ENCODE results near the gene HOXC10.
A peak's percentile ranks its signal among the peaks of the same experiment; 100 is the strongest.

The HOXC10 gene

DNA sequence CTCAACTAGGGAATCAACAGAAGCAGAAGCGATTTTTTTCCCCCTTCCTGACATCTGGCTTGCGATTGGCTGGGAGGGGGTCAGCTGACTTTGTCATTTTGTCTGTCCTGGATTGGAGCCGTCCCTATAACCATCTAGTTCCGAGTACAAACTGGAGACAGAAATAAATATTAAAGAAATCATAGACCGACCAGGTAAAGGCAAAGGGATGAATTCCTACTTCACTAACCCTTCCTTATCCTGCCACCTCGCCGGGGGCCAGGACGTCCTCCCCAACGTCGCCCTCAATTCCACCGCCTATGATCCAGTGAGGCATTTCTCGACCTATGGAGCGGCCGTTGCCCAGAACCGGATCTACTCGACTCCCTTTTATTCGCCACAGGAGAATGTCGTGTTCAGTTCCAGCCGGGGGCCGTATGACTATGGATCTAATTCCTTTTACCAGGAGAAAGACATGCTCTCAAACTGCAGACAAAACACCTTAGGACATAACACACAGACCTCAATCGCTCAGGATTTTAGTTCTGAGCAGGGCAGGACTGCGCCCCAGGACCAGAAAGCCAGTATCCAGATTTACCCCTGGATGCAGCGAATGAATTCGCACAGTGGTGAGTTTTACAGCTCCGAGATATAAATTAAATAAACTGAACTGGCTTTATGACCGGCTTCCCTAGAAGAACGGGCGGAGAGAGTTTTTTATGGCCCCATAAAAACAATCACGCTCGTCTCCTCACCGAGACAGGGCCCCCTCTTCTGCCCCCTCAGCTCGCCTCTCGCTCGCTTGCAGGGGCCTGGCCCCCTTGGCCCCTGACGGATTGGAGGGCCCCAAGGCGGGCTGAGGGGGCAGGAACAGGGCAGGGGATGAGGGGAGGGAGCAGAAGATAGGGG, 43.6 kb downstream of the HOXC10 start, which contains the start of gene HOXC6:
Gene HOXC6, plus strand, starts transcription at position 127 of the 888 bp plus-strand sequence. Its CDS starts 82 bp downstream, at position 209.
- DNase-seq (ENCODE audit: low read depth in 2 of 2, low spot score in 1 of 2) = no peak

DNA sequence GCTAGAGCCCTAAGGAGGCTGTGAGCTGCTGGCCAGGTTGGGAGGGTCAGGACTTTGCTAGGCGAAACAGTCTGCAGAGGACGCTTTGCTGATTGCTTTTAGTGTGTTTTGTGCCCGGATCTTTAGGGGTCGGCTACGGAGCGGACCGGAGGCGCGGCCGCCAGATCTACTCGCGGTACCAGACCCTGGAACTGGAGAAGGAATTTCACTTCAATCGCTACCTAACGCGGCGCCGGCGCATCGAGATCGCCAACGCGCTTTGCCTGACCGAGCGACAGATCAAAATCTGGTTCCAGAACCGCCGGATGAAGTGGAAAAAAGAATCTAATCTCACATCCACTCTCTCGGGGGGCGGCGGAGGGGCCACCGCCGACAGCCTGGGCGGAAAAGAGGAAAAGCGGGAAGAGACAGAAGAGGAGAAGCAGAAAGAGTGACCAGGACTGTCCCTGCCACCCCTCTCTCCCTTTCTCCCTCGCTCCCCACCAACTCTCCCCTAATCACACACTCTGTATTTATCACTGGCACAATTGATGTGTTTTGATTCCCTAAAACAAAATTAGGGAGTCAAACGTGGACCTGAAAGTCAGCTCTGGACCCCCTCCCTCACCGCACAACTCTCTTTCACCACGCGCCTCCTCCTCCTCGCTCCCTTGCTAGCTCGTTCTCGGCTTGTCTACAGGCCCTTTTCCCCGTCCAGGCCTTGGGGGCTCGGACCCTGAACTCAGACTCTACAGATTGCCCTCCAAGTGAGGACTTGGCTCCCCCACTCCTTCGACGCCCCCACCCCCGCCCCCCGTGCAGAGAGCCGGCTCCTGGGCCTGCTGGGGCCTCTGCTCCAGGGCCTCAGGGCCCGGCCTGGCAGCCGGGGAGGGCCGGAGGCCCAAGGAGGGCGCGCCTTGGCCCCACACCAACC, 44.8 kb downstream of the HOXC10 start:
- no peak for DNase-seq (ENCODE audit: low read depth in 2 of 2, low spot score in 1 of 2)

DNA sequence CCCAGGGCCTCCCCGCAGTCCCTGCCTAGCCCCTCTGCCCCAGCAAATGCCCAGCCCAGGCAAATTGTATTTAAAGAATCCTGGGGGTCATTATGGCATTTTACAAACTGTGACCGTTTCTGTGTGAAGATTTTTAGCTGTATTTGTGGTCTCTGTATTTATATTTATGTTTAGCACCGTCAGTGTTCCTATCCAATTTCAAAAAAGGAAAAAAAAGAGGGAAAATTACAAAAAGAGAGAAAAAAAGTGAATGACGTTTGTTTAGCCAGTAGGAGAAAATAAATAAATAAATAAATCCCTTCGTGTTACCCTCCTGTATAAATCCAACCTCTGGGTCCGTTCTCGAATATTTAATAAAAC, 45.5 kb downstream of the HOXC10 start:
- no peak for DNase-seq (ENCODE audit: low read depth in 2 of 2, low spot score in 1 of 2)

DNA sequence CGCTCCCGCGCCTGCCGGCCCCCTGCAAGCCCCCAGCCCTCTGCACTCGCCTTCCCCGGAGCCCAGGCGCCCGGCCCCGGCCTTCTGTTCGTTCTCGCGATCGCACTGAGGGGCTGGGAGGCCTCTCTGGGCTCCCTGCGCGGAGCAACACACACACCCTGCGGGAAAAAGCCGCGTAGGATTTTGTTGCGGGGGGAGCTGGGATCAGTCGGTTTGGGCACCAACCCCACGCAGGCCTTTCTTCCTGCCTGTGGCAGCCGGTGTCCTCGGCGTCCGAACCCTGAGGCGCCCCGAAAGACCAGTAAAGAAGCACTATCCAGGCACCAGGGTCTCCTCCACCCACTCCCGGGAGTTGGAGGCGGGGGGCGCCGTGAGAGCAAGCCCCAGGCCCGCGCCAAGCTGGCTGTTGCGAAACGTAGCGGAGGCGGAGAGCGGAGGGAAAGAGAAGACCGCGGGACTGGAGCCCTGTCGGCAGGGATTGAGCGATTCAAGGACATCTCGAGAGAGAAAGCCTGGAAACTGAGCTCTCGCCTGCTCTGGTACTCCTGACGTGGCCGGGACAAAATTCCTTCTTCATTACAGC, 46.0 kb downstream of the HOXC10 start:
- no peak for DNase-seq (ENCODE audit: low read depth in 2 of 2, low spot score in 1 of 2)

DNA sequence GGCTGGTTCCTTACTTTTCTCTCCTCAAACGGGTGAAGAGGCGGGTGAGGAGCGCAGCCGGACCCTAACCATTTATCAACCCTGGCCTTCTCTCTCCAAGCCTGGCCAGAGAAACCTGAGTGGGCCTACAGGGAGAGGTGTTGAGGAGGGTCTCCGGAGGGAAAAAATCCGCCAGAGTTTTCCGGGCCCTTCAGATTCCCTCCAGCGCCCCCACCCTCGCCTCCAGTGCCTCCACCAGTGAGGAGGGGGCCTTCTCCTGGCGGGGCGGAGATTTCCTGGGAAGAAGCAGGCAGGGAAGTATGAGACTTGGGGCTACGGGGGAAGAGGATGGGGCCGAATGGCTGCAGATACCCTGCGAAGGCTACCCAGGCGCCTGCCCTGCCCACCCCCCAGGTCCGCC, 46.5 kb downstream of the HOXC10 start:
- no peak for DNase-seq (ENCODE audit: low read depth in 2 of 2, low spot score in 1 of 2)

DNA sequence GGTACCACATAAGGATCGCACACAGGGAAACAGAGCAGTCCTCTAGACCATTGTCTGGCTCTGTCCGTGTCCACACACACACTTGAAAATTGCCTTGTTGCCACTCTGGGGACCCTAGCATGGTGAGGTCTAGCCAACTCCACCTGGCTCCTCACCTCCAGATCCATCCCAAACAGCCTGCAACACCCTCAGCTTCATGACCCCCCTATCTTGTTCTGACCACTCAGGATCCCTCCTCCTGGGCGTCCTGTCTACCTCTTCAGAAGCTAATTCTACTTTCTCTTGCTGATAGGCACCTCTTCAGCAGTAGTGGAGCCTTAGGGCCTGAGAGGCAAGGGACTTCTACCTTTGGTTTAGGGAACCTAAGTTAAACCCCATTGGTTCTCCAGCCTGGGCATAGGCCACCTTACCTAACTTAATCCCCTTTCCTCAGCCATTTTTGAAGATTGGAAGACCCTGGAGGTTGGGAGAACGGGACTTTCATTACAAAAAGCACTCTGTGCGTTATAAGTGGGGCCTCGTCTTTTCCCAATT, 47.2 kb downstream of the HOXC10 start:
- no peak for DNase-seq (ENCODE audit: low read depth in 2 of 2, low spot score in 1 of 2)

DNA sequence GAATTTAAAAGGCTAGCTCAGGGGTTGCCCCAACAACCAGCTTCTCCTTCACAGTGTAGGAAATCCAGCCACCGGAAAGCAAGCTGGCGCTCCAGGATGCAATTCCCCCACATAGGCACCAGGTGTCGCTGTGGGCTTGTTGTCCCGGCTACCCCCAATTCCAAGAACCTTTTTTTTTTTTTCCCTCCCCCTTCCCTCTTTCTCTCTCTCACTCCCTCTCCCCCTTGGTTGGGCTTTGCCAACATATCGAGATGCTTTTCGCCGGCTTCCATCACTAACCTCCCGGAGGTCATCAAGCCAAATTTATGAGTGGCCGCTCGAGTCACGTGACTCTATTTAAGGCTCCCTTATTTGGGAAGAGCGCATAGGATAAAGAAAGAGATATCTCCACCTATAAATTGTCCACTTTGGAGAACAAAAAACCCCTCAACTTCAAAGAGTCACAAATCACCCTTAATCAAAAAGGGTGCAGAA, 47.7 kb downstream of the HOXC10 start, which contains the start of gene HOXC5:
Gene HOXC5, plus strand, starts transcription at position 424 of the 474 bp plus-strand sequence. CDS start 73 bp downstream, outside the sequence.
- peak; percentile 24 to 27 for DNase-seq (ENCODE audit: low read depth in 2 of 2, low spot score in 1 of 2)

DNA sequence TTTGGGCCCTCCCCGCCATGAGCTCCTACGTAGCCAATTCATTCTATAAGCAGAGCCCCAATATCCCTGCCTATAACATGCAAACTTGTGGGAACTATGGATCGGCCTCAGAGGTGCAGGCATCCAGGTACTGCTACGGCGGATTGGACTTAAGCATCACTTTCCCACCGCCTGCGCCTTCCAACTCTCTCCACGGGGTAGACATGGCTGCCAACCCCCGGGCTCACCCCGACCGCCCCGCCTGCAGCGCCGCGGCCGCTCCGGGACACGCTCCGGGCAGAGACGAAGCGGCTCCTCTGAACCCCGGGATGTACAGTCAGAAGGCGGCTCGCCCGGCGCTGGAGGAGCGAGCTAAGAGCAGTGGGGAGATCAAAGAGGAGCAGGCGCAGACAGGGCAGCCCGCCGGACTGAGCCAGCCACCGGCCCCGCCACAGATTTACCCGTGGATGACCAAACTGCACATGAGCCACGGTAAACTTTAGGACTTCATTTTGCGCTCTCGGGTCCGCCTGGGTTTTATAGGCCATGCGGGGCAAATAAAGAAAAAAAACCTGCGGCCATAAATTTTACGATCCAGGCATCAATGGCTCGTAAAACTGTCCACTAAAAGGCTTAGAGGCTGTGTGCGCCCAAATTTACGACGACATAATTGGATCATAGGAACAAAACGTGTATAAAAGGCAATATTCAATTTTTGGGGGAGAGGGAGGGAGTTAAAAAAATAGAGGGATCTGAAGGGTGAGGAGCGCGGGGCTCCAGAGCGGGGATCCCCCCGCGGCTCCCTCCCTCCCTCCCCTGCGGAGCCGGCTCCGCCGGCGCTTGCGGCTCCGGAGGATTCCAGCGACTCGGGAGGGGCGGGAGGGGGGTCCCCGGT, 48.4 kb downstream of the HOXC10 start:
- no peak for DNase-seq (ENCODE audit: low read depth in 2 of 2, low spot score in 1 of 2)

DNA sequence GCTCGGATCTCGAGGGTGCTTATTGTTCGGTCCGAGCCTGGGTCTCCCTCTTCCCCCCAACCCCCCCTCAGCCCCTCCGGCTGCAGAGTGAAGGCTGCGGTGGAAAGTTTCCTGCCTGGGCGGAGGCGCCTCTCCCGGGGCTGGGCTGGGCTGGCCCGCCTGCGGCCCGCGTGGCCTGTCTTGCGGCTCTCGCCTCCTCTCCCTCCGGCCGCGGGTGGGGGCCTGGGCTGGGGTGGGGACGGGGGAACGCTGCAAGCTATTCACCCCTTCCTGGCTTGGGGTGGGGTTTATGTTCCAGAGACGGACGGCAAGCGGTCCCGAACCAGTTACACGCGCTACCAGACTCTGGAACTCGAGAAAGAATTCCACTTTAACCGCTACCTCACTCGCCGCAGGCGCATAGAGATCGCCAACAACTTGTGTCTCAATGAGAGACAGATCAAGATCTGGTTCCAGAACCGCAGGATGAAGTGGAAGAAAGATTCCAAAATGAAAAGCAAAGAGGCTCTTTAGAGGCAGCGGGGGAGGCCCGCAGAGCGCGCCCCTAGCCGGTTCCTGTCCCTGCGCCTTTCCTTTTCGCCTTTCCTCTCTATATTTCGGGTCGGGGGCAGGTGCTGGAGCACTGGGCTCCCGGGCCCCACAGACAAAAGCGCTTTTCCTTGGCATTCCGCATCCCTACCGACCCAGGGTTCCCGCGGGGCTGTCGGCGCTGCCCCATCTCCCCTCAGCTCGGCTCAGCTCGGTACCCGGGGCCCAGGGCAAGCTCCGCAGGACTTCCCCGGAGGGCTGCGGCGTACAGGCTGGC, 49.2 kb downstream of the HOXC10 start:
- no peak for DNase-seq (ENCODE audit: low read depth in 2 of 2, low spot score in 1 of 2)

DNA sequence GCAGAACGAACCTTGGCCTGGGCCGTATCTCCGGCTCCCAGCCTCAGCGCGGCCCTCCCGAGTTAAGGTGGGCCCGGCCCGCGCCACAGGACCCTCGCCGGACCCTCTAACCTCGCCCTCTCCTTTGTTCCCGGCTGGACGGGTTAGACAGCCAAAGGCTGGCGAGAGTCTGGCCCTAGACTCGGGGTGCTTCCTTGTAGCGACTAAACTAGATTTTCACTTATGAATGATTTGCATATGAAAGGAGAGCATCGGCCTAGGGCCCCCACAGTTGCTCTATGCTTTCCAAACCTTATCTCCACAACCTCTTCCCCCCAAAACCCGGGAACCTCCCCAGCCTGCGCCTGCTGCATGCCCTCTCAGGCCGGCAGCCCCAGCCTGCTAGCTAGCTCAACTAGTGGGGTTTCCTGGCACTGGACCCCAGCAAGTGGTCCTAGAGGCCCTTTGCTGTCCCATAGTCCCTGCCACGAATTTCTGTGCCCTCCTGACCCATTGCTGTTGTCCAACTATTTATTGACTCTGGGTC, 49.9 kb downstream of the HOXC10 start:
- DNase-seq (ENCODE audit: low read depth in 2 of 2, low spot score in 1 of 2) = no peak

DNA sequence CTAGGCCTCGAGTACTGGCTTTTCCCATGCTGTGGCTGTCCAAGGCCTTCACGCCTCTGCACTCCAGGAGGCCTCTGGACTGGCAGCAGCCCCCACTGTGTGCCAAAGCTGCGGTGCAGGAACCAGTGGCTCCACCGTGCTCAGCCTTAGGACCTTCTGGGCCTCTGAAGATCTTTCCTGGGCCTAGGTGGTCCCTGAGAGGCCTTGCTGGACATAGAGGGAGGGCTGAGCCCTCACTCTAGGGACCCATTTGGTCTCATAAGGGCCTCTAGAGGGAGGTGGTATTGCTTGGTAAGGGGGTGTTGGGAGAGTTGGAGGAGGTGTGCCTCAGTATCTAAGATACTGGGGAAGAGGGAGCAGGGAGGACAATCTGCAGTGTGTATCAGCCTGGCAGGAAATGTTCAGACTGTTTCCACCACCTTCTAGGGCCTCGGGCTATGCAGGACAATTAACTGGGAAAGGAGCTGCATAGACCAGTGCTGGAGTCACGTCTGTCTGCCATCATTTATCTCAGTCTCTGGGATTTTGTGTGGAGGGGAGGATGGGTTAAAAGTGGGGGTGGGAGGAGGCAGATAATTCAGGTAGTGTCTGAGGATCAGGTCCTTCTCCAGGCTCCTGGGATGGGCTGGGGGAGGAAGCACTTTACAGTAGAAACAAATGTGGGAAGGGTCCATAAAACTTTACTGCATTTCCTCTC, 50.8 kb downstream of the HOXC10 start:
- DNase-seq (ENCODE audit: low read depth in 2 of 2, low spot score in 1 of 2) = no peak

DNA sequence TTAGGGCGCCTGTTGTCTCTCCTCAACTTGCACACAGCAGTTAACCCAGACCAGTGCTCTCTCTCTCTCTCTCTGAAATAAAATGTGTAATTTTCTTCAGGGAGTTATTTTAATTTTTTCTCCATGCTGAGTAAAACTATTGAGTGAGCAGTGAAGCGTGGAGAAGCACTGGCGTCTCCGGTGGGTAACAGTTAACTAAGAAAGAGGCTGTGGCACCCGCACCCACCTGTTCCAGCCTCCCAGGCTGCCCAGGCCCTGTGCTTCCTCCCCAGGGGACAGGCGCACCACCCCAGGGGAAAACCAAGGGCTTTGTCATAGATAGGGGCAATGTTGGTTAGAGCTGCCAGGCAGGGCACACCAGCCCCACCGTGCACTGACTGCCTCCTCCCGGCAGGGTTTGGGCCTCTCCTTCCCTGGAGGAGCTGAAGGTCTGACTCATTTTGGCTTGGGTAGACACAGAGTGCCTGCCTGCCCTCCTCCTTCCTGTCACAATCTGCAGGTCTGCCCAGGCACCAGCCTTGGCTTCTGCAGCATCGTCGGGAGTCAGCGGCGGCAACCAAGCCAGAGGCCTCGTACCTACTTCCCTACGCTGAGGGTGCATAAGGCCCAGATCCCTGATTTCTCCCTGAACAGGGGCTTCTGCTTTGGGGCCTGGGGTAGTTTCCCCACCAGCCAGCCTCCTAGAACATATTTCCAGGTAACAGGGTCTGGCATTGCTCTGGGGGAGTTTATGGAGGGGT, 51.8 kb downstream of the HOXC10 start:
- no peak for DNase-seq (ENCODE audit: low read depth in 2 of 2, low spot score in 1 of 2)

DNA sequence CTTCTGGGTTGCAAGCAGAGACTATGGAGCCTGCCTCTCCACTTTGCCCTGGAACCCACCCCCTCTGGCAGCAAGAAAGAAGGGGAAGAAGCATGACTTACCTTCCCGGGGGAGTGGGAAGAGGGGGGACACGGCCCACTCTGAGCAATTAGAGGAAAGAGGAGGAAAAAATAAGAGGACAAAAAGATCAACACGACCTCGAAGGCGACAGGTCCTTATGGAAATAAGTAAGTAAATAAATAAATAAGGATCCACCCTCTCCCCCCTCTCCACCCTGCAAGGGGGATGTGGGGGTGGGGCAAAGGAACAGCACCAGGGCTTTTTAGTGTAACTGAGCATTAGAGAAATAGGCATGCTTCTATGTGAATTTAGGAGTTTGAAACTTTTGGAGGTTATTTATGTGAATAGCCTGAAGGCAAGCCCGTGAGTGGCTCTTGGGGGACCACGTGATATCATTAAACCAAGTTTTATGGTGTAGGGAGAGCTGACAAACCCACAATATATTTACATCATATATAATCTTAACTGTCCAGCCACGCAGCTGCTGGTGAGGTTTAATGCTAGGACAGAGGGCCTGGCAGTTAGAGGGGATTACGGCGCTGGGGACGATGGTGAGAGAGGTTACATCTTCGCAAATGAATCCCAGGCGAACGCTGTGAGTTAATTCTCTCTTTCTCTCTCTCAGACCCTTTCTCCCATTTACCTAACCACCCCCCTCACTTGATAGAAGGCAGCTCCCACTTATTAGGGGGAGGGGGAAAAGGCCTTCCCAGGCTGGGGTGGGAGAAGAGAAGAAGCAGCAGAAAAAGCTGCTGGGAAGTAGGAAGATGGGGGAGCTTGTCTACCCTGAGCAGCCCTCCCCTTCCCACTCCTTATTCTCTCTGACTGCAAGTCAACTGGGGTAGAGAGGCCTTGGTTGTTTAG, 52.7 kb downstream of the HOXC10 start:
- no peak for DNase-seq (ENCODE audit: low read depth in 2 of 2, low spot score in 1 of 2)

DNA sequence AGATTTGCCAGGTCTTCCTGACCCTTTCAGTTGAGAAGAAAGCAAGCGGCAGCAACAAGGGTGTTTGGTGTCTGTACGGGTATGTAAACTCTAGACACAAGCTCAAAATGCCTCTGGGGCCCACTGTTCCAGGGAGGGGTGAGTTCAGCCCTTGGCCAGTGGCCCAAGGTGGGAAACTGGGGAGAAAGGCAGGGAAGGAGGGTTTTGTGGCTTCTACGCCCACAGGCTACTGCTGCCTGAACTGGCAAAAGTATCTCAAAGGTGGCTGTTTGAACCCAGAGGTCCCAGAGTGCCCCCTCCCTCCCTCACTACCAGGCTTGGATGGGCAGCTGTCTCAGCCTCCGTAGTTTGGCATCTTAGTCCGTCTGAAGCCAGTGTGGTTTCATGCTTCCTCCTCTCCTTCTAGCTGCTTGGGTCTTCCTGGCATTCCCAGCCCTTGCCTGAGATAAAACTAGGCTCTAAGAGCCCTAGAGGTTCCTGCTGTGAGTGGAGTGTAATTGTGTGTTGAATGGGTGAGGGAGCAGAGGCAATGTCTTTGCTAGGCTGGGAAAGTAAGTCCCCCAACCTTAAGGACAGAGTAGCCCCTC, 53.4 kb downstream of the HOXC10 start:
- DNase-seq (ENCODE audit: low read depth in 2 of 2, low spot score in 1 of 2) = no peak

DNA sequence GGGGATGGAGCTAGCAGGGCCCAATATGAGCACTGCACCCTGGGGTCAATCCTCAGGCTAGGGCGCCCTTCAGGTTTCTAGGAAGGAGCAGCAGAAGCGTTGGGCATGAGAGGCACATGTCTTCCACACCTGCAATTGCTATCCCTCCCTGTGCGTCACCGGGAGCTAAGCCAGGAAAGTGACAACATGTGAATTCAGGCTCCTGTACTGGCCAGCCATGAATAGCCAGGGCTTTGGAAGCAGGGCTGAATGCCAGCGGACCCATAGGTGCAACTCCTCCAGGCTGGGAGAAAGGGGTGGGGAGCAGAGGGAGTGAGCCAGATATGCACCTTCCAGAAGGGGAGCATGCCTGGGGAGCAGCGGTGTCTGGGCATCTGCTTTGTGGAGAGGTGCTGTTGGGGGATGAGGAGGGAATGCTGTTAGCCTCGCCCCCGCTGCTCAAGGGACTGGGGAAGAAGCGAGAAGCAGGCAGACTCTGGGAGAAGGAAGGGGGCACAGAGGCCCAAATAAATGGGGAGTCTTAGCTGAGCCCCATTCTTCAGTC, 54.0 kb downstream of the HOXC10 start:
- no peak for DNase-seq (ENCODE audit: low read depth in 2 of 2, low spot score in 1 of 2)
